Loucy (cell line): ENCODE results near the gene AGPAT3.

Source experiments
- H2AFZ ChIP-seq: fragments of 200-600 bp; sonication (generic); 2 replicates; pipeline ENCODE4 v1.6.0; 2016; ENCODE audit warnings: antibody characterized with exemption, mild to moderate bottlenecking, low read length, moderate library complexity
- H3F3A ChIP-seq: fragments of 200-600 bp; 2 replicates; pipeline ENCODE4 v1.6.0; 2016; ENCODE audit warnings: antibody characterized with exemption, low read depth, mild to moderate bottlenecking
- H3K27me3 ChIP-seq: fragments of 200-600 bp; sonication (generic); 2 replicates; pipeline ENCODE4 v1.6.1; 2014; ENCODE audit warnings: low read length, mild to moderate bottlenecking; ENCODE audit not compliant: insufficient read depth, poor library complexity, severe bottlenecking
- H3K36me3 ChIP-seq: fragments of 200-600 bp; sonication (generic); 2 replicates; pipeline ENCODE4 v1.6.1; 2016; ENCODE audit warnings: low read length; ENCODE audit not compliant: insufficient read depth
- H3K4me1 ChIP-seq: fragments of 200-600 bp; sonication (generic); 2 replicates; pipeline ENCODE4 v1.5.1; 2014; ENCODE audit warnings: low read length, mild to moderate bottlenecking; ENCODE audit not compliant: insufficient read depth, poor library complexity, severe bottlenecking
- H3K4me2 ChIP-seq: fragments of 200-600 bp; sonication (generic); 2 replicates; pipeline ENCODE4 v1.6.0; 2014; ENCODE audit warnings: antibody characterized with exemption, low read length, low read depth, mild to moderate bottlenecking; ENCODE audit not compliant: poor library complexity, severe bottlenecking
- H3K4me3 ChIP-seq: fragments of 200-600 bp; sonication (generic); 2 replicates; pipeline ENCODE4 v1.5.1; 2014; ENCODE audit warnings: low read length, mild to moderate bottlenecking, mixed read lengths; ENCODE audit not compliant: poor library complexity, severe bottlenecking
- H3K79me2 ChIP-seq: fragments of 200-600 bp; sonication (generic); 2 replicates; pipeline ENCODE4 v1.6.1; 2014; ENCODE audit warnings: low read length; ENCODE audit not compliant: insufficient read depth
- H3K9ac ChIP-seq: fragments of 200-600 bp; sonication (generic); 2 replicates; pipeline ENCODE4 v1.6.0; 2014; ENCODE audit warnings: mild to moderate bottlenecking, low read depth, low read length, moderate library complexity; ENCODE audit not compliant: poor library complexity, severe bottlenecking
- H3K9me2 ChIP-seq: fragments of 200-600 bp; sonication (generic); replicated peaks from 2 replicates; pipeline ENCODE4 v1.6.1; 2016; ENCODE audit warnings: low read depth, low read length, mixed read lengths
- H3K9me3 ChIP-seq: fragments of 200-600 bp; sonication (generic); 2 replicates; pipeline ENCODE4 v1.6.1; 2014; ENCODE audit warnings: mild to moderate bottlenecking, antibody characterized with exemption, low read length, low read depth; ENCODE audit not compliant: insufficient read depth
- H4K20me1 ChIP-seq: fragments of 200-600 bp; sonication (generic); 2 replicates; pipeline ENCODE4 v1.6.0; 2014; ENCODE audit warnings: antibody characterized with exemption, low read length, mild to moderate bottlenecking; ENCODE audit not compliant: insufficient read depth, poor library complexity, severe bottlenecking
- EZH2phosphoT487 ChIP-seq: fragments of 200-600 bp; IDR thresholded peaks from 2 replicates; pipeline ENCODE4 v1.6.1; 2018; ENCODE audit warnings: antibody characterized with exemption, mild to moderate bottlenecking, moderate library complexity, borderline replicate concordance
- TF ChIP-seq, protein P1 (sequence below): fragments of 200-600 bp; sonication (generic); conservative IDR thresholded peaks from 2 replicates; pipeline ENCODE4 v1.5.1; 2014; ENCODE audit warnings: mild to moderate bottlenecking, antibody characterized with exemption, low read length

AGPAT3 gene

GRCh38 chr21:43825242-43825935 lies 39.6 kb upstream of the AGPAT3 start:
- Histone ChIP-seq H3K79me2 (no peaks in the 10 kb centered on the region), H3K27me3 (no peaks in the 10 kb centered on the region), H3K9ac (no peak overlapping the region), H4K20me1 (no peaks in the 10 kb centered on the region), H2AFZ (no peak overlapping the region), H3K4me3 (no peak overlapping the region), H3K9me2 (no peaks in the 10 kb centered on the region), H3K9me3 (no peaks in the 10 kb centered on the region), H3K36me3 (no peaks in the 10 kb centered on the region), H3F3A (no peaks in the 10 kb centered on the region), H3K4me2 (no peak overlapping the region), H3K4me1 (no peaks in the 10 kb centered on the region)
- TF ChIP-seq EZH2phosphoT487 = no peak
- TF ChIP-seq, protein P1, sequence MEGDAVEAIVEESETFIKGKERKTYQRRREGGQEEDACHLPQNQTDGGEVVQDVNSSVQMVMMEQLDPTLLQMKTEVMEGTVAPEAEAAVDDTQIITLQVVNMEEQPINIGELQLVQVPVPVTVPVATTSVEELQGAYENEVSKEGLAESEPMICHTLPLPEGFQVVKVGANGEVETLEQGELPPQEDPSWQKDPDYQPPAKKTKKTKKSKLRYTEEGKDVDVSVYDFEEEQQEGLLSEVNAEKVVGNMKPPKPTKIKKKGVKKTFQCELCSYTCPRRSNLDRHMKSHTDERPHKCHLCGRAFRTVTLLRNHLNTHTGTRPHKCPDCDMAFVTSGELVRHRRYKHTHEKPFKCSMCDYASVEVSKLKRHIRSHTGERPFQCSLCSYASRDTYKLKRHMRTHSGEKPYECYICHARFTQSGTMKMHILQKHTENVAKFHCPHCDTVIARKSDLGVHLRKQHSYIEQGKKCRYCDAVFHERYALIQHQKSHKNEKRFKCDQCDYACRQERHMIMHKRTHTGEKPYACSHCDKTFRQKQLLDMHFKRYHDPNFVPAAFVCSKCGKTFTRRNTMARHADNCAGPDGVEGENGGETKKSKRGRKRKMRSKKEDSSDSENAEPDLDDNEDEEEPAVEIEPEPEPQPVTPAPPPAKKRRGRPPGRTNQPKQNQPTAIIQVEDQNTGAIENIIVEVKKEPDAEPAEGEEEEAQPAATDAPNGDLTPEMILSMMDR = no peak

DNA sequence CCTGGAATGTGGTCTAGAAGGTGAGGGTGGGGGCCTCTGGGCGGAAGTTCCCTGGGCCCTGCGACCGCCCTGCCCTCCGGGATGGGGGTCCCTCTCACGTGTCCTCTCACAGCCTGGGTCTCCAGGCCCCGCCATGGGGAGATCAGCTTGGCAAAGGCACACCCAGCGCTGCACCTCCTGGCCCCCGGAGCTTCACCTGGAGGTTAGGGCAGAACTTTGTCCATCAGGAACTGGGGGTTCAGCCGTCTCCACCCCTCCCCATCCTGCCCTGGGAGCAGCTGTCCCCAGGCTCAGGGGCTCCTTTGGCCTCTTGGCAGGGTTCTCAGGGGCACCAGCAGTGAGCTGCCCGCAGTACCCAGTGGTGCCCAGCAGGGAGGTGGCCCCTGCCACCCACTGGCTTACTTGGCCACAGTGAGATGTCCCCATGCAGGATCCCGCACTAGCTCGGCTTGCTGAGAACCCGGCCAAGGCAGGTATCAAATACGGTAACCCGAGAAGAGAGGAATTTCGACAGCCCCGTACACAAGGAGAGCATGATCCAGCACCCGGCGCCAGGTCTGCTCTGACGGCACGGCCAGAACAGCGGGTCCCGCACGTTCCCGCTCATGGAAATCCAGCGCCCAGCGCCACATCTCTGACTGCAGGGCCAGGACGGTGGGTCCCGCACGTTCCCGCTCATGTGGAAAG lies 38.9 kb upstream of the AGPAT3 start:
- Histone ChIP-seq H3K9me2 (no peaks in the 10 kb centered on the region), H3F3A (no peaks in the 10 kb centered on the region), H3K4me2 (no peak overlapping the region), H3K4me3 (no peak overlapping the region), H2AFZ (no peak overlapping the region), H3K9me3 (no peaks in the 10 kb centered on the region), H3K27me3 (no peaks in the 10 kb centered on the region), H3K4me1 (no peaks in the 10 kb centered on the region), H3K36me3 (no peaks in the 10 kb centered on the region), H4K20me1 (no peaks in the 10 kb centered on the region), H3K9ac (no peak overlapping the region), H3K79me2 (no peaks in the 10 kb centered on the region)
- TF ChIP-seq, protein P1 = no peak; the same call in 1 of the 2 replicates
- TF ChIP-seq EZH2phosphoT487 = no peak

DNA sequence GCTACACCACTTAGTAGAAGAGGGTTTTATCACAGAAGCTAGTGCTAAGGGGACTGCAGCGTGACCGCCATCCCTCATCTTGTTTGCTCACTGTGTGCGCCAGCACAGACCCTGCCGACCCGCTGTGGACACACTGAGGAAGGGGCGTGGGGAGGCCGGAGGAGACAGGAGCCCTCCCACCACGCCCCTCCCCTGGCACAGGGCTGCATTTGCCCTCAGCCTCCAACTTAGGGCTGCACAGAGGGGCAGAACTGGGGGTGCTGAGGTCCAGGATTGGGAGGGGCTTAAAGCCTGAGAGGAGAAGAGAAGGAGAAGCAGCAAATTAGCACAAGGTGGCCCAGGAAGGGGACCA lies 38.4 kb upstream of the AGPAT3 start:
- H3K9me3 ChIP-seq = no peaks in the 10 kb centered on the region
- no peaks in the 10 kb centered on the region for H3K9me2 ChIP-seq
- no peak overlapping the region for H3K4me2 ChIP-seq
- H3F3A ChIP-seq = no peaks in the 10 kb centered on the region
- no peaks in the 10 kb centered on the region for H4K20me1 ChIP-seq
- H3K9ac ChIP-seq = no peak overlapping the region
- H3K4me3 ChIP-seq = no peak overlapping the region
- TF ChIP-seq, protein P1 = no peak
- TF ChIP-seq EZH2phosphoT487 = no peak
- H3K27me3 ChIP-seq = no peaks in the 10 kb centered on the region
- no peak overlapping the region for H2AFZ ChIP-seq
- H3K79me2 ChIP-seq = no peaks in the 10 kb centered on the region
- no peaks in the 10 kb centered on the region for H3K4me1 ChIP-seq
- no peaks in the 10 kb centered on the region for H3K36me3 ChIP-seq
